Endodermal cell (in vitro differentiated cells): Measurements from ENCODE around the gene MTHFD2L. TPM values are rescaled to one million over a fixed set of nuclear protein-coding genes. Genes with fewer than 3 reads are reported as not detected.

Source experiments
- DNase-seq: peaks from one replicate; pipeline ENCODE4 v3.0.0-alpha.2; 2017
- H3K27ac ChIP-seq: 2 replicates; pipeline ENCODE4 v1.5.1; 2013; ENCODE audit warnings: mild to moderate bottlenecking, low read depth, low read length, moderate library complexity
- H3K27me3 ChIP-seq: 2 replicates; pipeline ENCODE4 v1.6.1; 2013; ENCODE audit warnings: mild to moderate bottlenecking, low read length, moderate library complexity; ENCODE audit not compliant: insufficient read depth, control insufficient read depth, poor library complexity, severe bottlenecking
- H3K36me3 ChIP-seq: 2 replicates; pipeline ENCODE4 v1.7.0; 2013; ENCODE audit warnings: mild to moderate bottlenecking, low read length, moderate library complexity; ENCODE audit not compliant: control insufficient read depth, insufficient read depth
- H3K4me1 ChIP-seq: one replicate; pipeline ENCODE4 v1.7.0; 2013; ENCODE audit warnings: low read length; ENCODE audit not compliant: control insufficient read depth, insufficient read depth
- H3K4me3 ChIP-seq: 2 replicates; pipeline ENCODE4 v1.5.1; 2013; ENCODE audit warnings: mild to moderate bottlenecking, low read length, moderate library complexity
- H3K9ac ChIP-seq: 2 replicates; pipeline ENCODE4 v1.6.1; 2013; ENCODE audit warnings: mild to moderate bottlenecking, low read length, moderate library complexity; ENCODE audit not compliant: poor library complexity, severe bottlenecking; ENCODE audit errors: extremely low read depth
- H3K9me3 ChIP-seq: 2 replicates; pipeline ENCODE4 v1.6.1; 2013; ENCODE audit warnings: mild to moderate bottlenecking, low read length, moderate library complexity; ENCODE audit not compliant: control insufficient read depth
- H3K27ac Mint-ChIP-seq: 2 replicates; pipeline ENCODE4 v1.8.0; 2020; ENCODE audit warnings: mixed read lengths
- H3K27me3 Mint-ChIP-seq: 2 replicates; pipeline ENCODE4 v1.8.0; 2021; ENCODE audit warnings: mild to moderate bottlenecking, mixed read lengths; ENCODE audit not compliant: insufficient read depth
- H3K36me3 Mint-ChIP-seq: 2 replicates; pipeline ENCODE4 v1.8.0; 2020; ENCODE audit warnings: low read depth, mixed read lengths
- H3K4me1 Mint-ChIP-seq: 2 replicates; pipeline ENCODE4 v1.8.0; 2020; ENCODE audit warnings: mixed read lengths
- H3K4me3 Mint-ChIP-seq: 2 replicates; pipeline ENCODE4 v1.8.0; 2020; ENCODE audit warnings: mild to moderate bottlenecking, moderate library complexity, mixed read lengths
- H3K9me3 Mint-ChIP-seq: 2 replicates; pipeline ENCODE4 v1.8.0; 2020; ENCODE audit warnings: mild to moderate bottlenecking, mixed read lengths
- WGBS, 2 experiments: methylation state at CpG; one replicate each; pipeline versions ENCODE4 v1.1.5 to v1.1.7; 2013; ENCODE audit warnings: missing lambda C conversion rate in 2 of 2, mixed read lengths in 1 of 2; ENCODE audit not compliant: insufficient coverage in 1 of 2, insufficient read length in 1 of 2; 5-methylcytosine and 5-hydroxymethylcytosine counted together
- total RNA-seq, 2 donors: library from RNA; stranded (reverse); fragmentation: NEBNext Ultra II Directional in 1 of 2; extraction: Animal tissue kit (Norgen Biotek cat#: 25700) in 1 of 2; gene quantifications; 2 replicates in 1 of 2; 3 replicates in 1 of 2; pipeline ENCODE4 v1.2.1, GENCODE V29; 2021
- TF ChIP-seq, protein P1 (sequence below): fragments of 200-600 bp; sonication (generic); conservative IDR thresholded peaks from 2 replicates; pipeline ENCODE4 v1.5.0; 2021; ENCODE audit warnings: antibody characterized with exemption, mild to moderate bottlenecking

The MTHFD2L gene
- total RNA-seq, 2 donors from 2014 or later = 10.4 to 11.5 TPM

DNA sequence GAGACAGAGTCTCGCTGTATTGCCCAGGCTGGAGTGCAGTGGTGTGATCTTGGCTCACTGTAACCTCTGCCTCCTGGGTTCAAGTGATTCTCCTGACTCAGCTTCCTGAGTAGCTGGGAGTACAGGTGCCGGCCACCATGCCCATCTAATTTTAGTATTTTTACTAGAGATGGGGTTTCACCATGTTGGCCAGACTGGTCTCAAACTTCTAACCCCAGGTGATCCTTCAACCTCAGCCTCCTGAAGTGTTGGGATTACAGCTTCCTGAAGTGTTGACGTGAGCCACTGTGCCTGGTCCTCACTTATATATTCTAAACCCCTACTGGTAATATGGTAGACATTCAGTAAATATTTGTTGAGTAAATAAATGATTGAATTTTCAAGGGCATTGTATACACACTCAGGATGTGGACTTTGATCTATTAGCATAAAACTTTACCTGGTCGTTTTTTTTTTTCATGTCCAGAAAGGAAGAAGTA lies 33.0 kb downstream of the MTHFD2L start:
- no peaks in the 10 kb centered on the region for H3K36me3 ChIP-seq
- H3K4me1 Mint-ChIP-seq = peaks cover 22% of the 10 kb centered on the region
- no peak overlapping the region for H3K9ac ChIP-seq
- no peaks in the 10 kb centered on the region for H3K36me3 Mint-ChIP-seq
- H3K27ac ChIP-seq = no peak overlapping the region
- H3K27ac Mint-ChIP-seq = no peak overlapping the region
- WGBS, 2 experiments = 71 to 92% methylated on average over 2 to 4 of the region's 4 CpGs
- no peak for DNase-seq
- TF ChIP-seq, protein P1, sequence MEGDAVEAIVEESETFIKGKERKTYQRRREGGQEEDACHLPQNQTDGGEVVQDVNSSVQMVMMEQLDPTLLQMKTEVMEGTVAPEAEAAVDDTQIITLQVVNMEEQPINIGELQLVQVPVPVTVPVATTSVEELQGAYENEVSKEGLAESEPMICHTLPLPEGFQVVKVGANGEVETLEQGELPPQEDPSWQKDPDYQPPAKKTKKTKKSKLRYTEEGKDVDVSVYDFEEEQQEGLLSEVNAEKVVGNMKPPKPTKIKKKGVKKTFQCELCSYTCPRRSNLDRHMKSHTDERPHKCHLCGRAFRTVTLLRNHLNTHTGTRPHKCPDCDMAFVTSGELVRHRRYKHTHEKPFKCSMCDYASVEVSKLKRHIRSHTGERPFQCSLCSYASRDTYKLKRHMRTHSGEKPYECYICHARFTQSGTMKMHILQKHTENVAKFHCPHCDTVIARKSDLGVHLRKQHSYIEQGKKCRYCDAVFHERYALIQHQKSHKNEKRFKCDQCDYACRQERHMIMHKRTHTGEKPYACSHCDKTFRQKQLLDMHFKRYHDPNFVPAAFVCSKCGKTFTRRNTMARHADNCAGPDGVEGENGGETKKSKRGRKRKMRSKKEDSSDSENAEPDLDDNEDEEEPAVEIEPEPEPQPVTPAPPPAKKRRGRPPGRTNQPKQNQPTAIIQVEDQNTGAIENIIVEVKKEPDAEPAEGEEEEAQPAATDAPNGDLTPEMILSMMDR = no peak
- H3K9me3 ChIP-seq = no peaks in the 10 kb centered on the region
- H3K27me3 ChIP-seq = no peaks in the 10 kb centered on the region
- H3K9me3 Mint-ChIP-seq = peaks cover 5% of the 10 kb centered on the region
- peaks cover 2% of the 10 kb centered on the region for H3K4me1 ChIP-seq
- H3K4me3 ChIP-seq = no peak overlapping the region
- H3K27me3 Mint-ChIP-seq = no peaks in the 10 kb centered on the region
- no peak overlapping the region for H3K4me3 Mint-ChIP-seq

DNA sequence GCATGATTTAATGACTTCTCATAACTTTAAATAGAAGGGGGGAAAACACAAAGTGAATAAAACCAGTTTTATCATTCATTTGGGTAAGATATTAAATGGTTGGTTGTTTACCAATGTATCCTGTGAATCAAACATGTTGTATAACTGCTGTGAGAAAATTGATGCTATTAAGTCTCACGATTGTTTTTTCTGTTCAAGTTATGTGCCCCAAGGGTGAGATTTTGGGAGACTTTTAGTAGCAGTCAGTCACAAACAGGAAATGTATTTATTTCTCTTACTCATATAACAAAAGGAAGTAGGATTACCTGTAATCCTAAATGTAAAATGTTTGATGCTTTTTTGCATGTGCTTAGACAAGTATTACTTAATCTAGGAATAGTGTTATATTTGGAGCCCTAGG lies 39.2 kb downstream of the MTHFD2L start:
- Mint-ChIP-seq H3K27me3 (peaks cover 3% of the 10 kb centered on the region), H3K27ac (no peak overlapping the region), H3K4me3 (no peak overlapping the region), H3K9me3 (peaks cover 5% of the 10 kb centered on the region), H3K4me1 (peaks cover 44% of the 10 kb centered on the region), H3K36me3 (no peaks in the 10 kb centered on the region)
- Histone ChIP-seq H3K4me3 (no peak overlapping the region), H3K4me1 (peaks cover 2% of the 10 kb centered on the region), H3K27ac (no peak overlapping the region), H3K27me3 (peaks cover 8% of the 10 kb centered on the region), H3K36me3 (no peaks in the 10 kb centered on the region), H3K9me3 (no peaks in the 10 kb centered on the region), H3K9ac (no peak overlapping the region)
- no peak for DNase-seq
- 92 to 100% methylated on average over 1 of the region's 1 CpG for WGBS, 2 experiments
- TF ChIP-seq, protein P1 = no peak

DNA sequence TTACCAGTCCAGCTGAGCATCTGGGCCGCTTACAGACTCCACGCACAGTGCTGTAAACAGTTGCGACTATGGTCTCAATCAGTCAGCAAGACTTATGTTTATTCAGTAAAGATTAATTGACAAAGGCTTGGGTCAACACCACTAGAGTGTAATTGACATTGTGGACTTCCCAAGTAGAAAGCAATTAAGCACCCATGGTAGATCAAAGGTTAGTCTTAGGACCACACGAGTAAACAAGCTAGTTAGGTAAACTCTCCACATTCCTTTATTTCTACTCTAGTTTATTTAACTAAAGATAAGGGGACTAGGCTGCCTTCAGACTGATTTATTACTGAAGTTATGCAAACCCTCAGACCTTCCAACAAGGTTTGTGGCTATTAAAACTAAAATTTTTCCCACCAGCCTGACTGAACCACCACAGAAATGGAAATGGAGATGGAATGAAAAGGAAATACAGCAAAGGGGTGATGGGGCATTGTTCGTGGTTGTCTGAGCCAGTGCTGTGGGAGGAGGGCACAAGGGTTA lies 44.2 kb downstream of the MTHFD2L start:
- Mint-ChIP-seq H3K4me1 (peaks cover 39% of the 10 kb centered on the region), H3K27me3 (peaks cover 8% of the 10 kb centered on the region), H3K9me3 (no peaks in the 10 kb centered on the region), H3K36me3 (no peaks in the 10 kb centered on the region), H3K27ac (peak overlapping the region; percentile 66), H3K4me3 (peak overlapping the region; percentile 7)
- Histone ChIP-seq H3K27ac (no peak overlapping the region), H3K9ac (no peak overlapping the region), H3K9me3 (no peaks in the 10 kb centered on the region), H3K27me3 (peaks cover 27% of the 10 kb centered on the region), H3K36me3 (no peaks in the 10 kb centered on the region), H3K4me1 (peaks cover 3% of the 10 kb centered on the region), H3K4me3 (peak overlapping the region; percentile 25)
- TF ChIP-seq, protein P1 = no peak
- no peak for DNase-seq
- WGBS, 2 experiments = 56 to 66% methylated on average over 5 of the region's 5 CpGs
